GM08714 (cell line): ENCODE results near the gene TPRG1.

ENCODE experiments used
- H3K4me3 ChIP-seq: fragments of 200-500 bp; sonication (Bioruptor generic); 2 replicates; pipeline ENCODE4 v1.5.1; 2014; ENCODE audit warnings: mild to moderate bottlenecking, low read length, inconsistent platforms
- ZNF274 ChIP-seq: IDR thresholded peaks from 2 replicates; pipeline ENCODE4 v1.6.1; 2012; ENCODE audit warnings: mild to moderate bottlenecking, low read depth, low read length

Gene TPRG1

GRCh38 chr3:189273736-189274135, 102.0 kb downstream of the TPRG1 start:
- H3K4me3 ChIP-seq = no peak overlapping the region
- no peak for TF ChIP-seq ZNF274

GRCh38 chr3:189275182-189275581, 103.4 kb downstream of the TPRG1 start:
- TF ChIP-seq ZNF274 = no peak

GRCh38 chr3:189275852-189276251, 104.1 kb downstream of the TPRG1 start:
- no peak overlapping the region for H3K4me3 ChIP-seq
- TF ChIP-seq ZNF274 = no peak

More at GRCh38 chr3:189275182-189275581, 103.4 kb downstream of the TPRG1 start:
- H3K4me3 ChIP-seq = no peak overlapping the region

GRCh38 chr3:189276444-189277219, 104.9 kb downstream of the TPRG1 start:
- no peak for TF ChIP-seq ZNF274
- H3K4me3 ChIP-seq = no peak overlapping the region

GRCh38 chr3:189277711-189278110, 105.9 kb downstream of the TPRG1 start:
- no peak overlapping the region for H3K4me3 ChIP-seq
- no peak for TF ChIP-seq ZNF274

GRCh38 chr3:189278221-189278620, 106.5 kb downstream of the TPRG1 start:
- no peak overlapping the region for H3K4me3 ChIP-seq
- no peak for TF ChIP-seq ZNF274

GRCh38 chr3:189282189-189282588, 110.4 kb downstream of the TPRG1 start:
- no peak overlapping the region for H3K4me3 ChIP-seq
- TF ChIP-seq ZNF274 = no peak

- TF ChIP-seq ZNF274 = no peak
- no peak overlapping the region for H3K4me3 ChIP-seq
These were observed 111.0 kb downstream of the TPRG1 start for GRCh38 chr3:189282741-189283140.

- no peak overlapping the region for H3K4me3 ChIP-seq
- TF ChIP-seq ZNF274 = no peak
These were observed 114.4 kb downstream of the TPRG1 start for GRCh38 chr3:189286188-189286587.

GRCh38 chr3:189286916-189287315, 115.1 kb downstream of the TPRG1 start:
- no peak overlapping the region for H3K4me3 ChIP-seq
- TF ChIP-seq ZNF274 = no peak

- no peak for TF ChIP-seq ZNF274
- no peak overlapping the region for H3K4me3 ChIP-seq
These were observed 116.8 kb downstream of the TPRG1 start for GRCh38 chr3:189288348-189289235.

- TF ChIP-seq ZNF274 = no peak
These were observed 117.5 kb downstream of the TPRG1 start for GRCh38 chr3:189289251-189289650.

GRCh38 chr3:189292667-189293484, 121.1 kb downstream of the TPRG1 start:
- no peak overlapping the region for H3K4me3 ChIP-seq
- TF ChIP-seq ZNF274 = no peak

More at GRCh38 chr3:189289251-189289650, 117.5 kb downstream of the TPRG1 start:
- H3K4me3 ChIP-seq = no peak overlapping the region

GRCh38 chr3:189294649-189295048, 122.9 kb downstream of the TPRG1 start:
- no peak for TF ChIP-seq ZNF274
- H3K4me3 ChIP-seq = no peak overlapping the region
